Common myeloid progenitor, CD34-positive (primary cell): ENCODE results near the gene SH2D7.
A peak's percentile ranks its signal among the peaks of the same experiment; 100 is the strongest.

Experiments used
- CTCF ChIA-PET: fragments of 350-600 bp; sonication (Branson Sonifier 250); formaldehyde crosslinking; loops from one replicate; lab custom pipeline; 2021; ENCODE audit warnings: antibody characterized with exemption; lab: Charles Lee
- POLR2A ChIA-PET: fragments of 350-600 bp; sonication (Branson Sonifier 250); formaldehyde crosslinking; loops from one replicate; lab custom pipeline; 2021; ENCODE audit warnings: antibody characterized with exemption; lab: Charles Lee
- DNase-seq, 3 donors: peaks; one replicate each; pipeline versions ENCODE4 v3.0.0 to v3.0.0-alpha.2; 2013
- H3K27ac ChIP-seq, 2 experiments: 1 replicate in 1 of 2; 2 replicates in 1 of 2; pipeline ENCODE4 v1.7.0; 2013; ENCODE audit warnings: inconsistent platforms in 2 of 2, low read length in 2 of 2, mild to moderate bottlenecking in 2 of 2, low read depth in 1 of 2, moderate library complexity in 1 of 2; ENCODE audit not compliant: severe bottlenecking in 2 of 2, insufficient read depth in 1 of 2, poor library complexity in 1 of 2
- H3K27me3 ChIP-seq, 5 experiments: replicated peaks in 2 of 5; 1 replicate in 3 of 5; 2 replicates in 2 of 5; pipeline versions ENCODE4 v1.6.1 to v1.7.0; 2013; ENCODE audit warnings: low read length in 4 of 5, mild to moderate bottlenecking in 2 of 5, moderate library complexity in 2 of 5, inconsistent platforms in 1 of 5; ENCODE audit not compliant: insufficient read depth in 5 of 5, control insufficient read depth in 4 of 5
- H3K36me3 ChIP-seq, 4 experiments: 1 replicate in 2 of 4; 2 replicates in 2 of 4; pipeline versions ENCODE4 v1.6.1 to v1.7.0; 2013; ENCODE audit warnings: low read length in 3 of 4, control low read depth in 1 of 4, mild to moderate bottlenecking in 1 of 4; ENCODE audit not compliant: control insufficient read depth in 4 of 4, insufficient read depth in 4 of 4
- H3K4me1 ChIP-seq, 4 experiments: 1 replicate in 3 of 4; 2 replicates in 1 of 4; pipeline versions ENCODE4 v1.6.1 to v1.7.1; 2013; ENCODE audit warnings: low read length in 3 of 4, mild to moderate bottlenecking in 3 of 4, control low read depth in 1 of 4, inconsistent platforms in 1 of 4, moderate library complexity in 1 of 4; ENCODE audit not compliant: control insufficient read depth in 4 of 4, insufficient read depth in 4 of 4; ENCODE audit errors: control extremely low read depth in 1 of 4
- H3K4me3 ChIP-seq, 7 experiments: 1 replicate in 4 of 7; 2 replicates in 3 of 7; pipeline versions ENCODE4 v1.5.1 to v1.7.0; 2013; ENCODE audit warnings: mild to moderate bottlenecking in 7 of 7, low read length in 6 of 7, moderate library complexity in 6 of 7, inconsistent platforms in 2 of 7, low read depth in 2 of 7, control low read depth in 1 of 7; ENCODE audit not compliant: insufficient read depth in 4 of 7, control insufficient read depth in 1 of 7; ENCODE audit errors: extremely low read depth in 1 of 7
- H3K9me3 ChIP-seq, 5 experiments: 1 replicate in 4 of 5; 2 replicates in 1 of 5; pipeline versions ENCODE4 v1.6.1 to v1.7.1; 2013; ENCODE audit warnings: low read length in 4 of 5, mild to moderate bottlenecking in 2 of 5, inconsistent platforms in 1 of 5, low read depth in 1 of 5, moderate library complexity in 1 of 5; ENCODE audit not compliant: control insufficient read depth in 4 of 5, insufficient read depth in 2 of 5; ENCODE audit errors: control extremely low read depth in 1 of 5
- WGBS: methylation state at CpG from one replicate; pipeline ENCODE4 v1.1.5; 2013; ENCODE audit not compliant: insufficient coverage; 5-methylcytosine and 5-hydroxymethylcytosine counted together

SH2D7 gene

DNA sequence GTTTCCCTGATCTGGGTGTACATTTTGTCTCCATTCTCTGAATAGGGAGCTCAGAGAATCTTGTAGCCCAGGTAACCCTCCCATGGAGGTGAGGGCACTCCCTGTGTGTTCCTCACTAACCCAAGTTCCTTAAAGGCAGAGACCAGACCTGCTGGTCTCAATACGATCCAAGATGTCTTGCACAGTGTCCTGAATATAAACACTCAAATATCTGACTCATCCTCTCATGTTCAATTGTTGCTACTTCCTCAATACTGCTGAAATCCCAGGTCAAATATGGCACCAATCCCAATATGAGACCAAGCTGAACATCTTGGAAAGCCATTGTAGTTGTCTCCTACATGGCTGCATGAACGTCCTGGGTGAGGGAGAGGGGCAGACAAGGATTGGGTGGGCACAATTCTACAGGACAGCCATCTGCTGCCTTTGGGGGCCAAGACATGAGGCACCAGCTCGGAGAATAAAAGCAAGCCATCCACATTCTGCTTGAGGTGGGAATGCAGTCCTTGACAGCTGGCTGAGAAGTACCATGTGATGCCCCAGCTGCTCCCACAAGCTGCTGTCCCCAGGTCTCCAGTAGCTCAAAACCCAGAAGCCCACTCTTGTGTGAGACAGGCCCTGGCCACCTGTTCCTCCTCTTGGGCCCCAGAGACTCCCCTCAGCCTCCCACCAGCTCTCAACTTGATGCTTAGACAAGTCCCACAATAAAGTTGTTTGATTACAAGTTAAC is 33.1 kb upstream of the SH2D7 start:
- Histone ChIP-seq H3K4me1 (peaks cover 16 to 89% (median 66%) of the 10 kb centered on the region in 4 experiments), H3K27ac (no peak overlapping the region), H3K4me3 (peak overlapping the region in 1 of 7 experiments; percentile 9), H3K9me3 (no peaks in the 10 kb centered on the region), H3K27me3 (no peaks in the 10 kb centered on the region), H3K36me3 (peaks cover 0 to 8% (median 0%) of the 10 kb centered on the region in 4 experiments)
- 76% methylated on average over 3 of the region's 3 CpGs for WGBS
- CTCF ChIA-PET, result interaction anchor here (1.4 to 5.0 kb wide), 8 partner anchors 8 to 82 kb away, joined by 3 to 39 read pairs (median 6); no protein-coding TSS in a partner anchor
- no peak for DNase-seq
- POLR2A ChIA-PET, result interaction anchor here (0.7 to 1.4 kb wide), 3 partner anchors 9 to 104 kb away, joined by 3 to 4 read pairs (median 3); partner anchors contain the start of gene TBC1D2B

DNA sequence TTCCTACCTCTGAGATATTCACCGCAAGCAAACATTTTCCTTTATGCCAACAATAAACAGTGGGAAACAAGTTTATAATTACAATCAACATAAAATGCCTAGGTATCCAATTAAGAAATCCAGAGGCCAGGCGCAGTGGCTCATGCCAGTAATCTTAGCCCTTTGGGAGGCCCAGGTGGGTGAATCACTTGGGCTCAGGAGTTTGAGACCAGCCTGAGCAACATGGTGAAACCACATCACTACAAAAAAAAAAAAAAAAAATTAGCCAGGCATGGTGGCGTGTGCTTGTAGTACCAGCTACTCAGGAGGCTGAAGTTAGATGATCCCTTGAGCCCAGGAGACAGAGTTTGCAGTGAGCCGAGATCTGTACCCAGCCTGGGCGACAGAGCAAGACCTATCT is 32.1 kb upstream of the SH2D7 start:
- no peak for DNase-seq
- 100% methylated on average over 3 of the region's 5 CpGs for WGBS
- CTCF ChIA-PET, result interaction anchor here (1.1 to 5.0 kb wide), 7 partner anchors 9 to 81 kb away, joined by 3 to 39 read pairs (median 7); no protein-coding TSS in a partner anchor
- Histone ChIP-seq H3K36me3 (peaks cover 0 to 10% (median 0%) of the 10 kb centered on the region in 4 experiments), H3K27ac (no peak overlapping the region), H3K4me1 (peaks cover 18 to 89% (median 65%) of the 10 kb centered on the region in 4 experiments), H3K27me3 (no peaks in the 10 kb centered on the region), H3K9me3 (no peaks in the 10 kb centered on the region), H3K4me3 (no peak overlapping the region)
- POLR2A ChIA-PET, result interaction anchor here (0.6 kb wide), 1 partner anchor 17 kb away, joined by 3 read pairs; the partner anchor contains the start of gene TBC1D2B

DNA sequence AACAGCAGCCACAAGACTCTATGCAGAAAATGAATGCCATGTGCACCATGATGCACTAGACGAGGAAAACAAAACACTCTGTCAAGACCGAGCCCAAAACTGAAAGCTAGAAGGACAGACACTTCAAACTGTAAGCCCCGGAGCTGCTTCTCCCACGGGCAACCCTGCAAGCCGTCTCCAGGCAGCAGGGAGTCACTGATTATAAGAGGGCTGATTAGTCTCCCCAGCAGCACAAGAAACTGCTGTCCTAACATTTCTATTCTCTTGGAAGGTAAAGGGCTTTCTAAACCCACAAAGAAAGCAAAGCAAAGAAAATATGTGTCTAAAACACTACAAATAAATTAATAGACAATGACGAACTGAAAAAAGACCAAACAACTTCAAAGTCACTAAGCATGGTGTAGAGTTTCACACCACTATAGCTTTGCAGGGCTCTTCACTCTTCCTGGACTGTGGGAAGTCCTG is 30.4 kb upstream of the SH2D7 start:
- H3K4me1 ChIP-seq, result peaks cover 7 to 89% (median 59%) of the 10 kb centered on the region in 4 experiments
- peak overlapping the region; percentile 47 to 76 for H3K27ac ChIP-seq
- no peaks in the 10 kb centered on the region for H3K9me3 ChIP-seq
- WGBS, result 2% methylated on average over 5 of the region's 6 CpGs
- H3K27me3 ChIP-seq, result no peaks in the 10 kb centered on the region
- peak; percentile 49 to 83 (median 73) for DNase-seq
- peak overlapping the region in 6 of 7 experiments; percentile 4 to 70 (median 48) for H3K4me3 ChIP-seq
- POLR2A ChIA-PET, result interaction anchor here (1.0 to 1.1 kb wide), 3 partner anchors 10 to 27 kb away, joined by 3 to 5 read pairs (median 4); no protein-coding TSS in a partner anchor
- H3K36me3 ChIP-seq, result peaks cover 0 to 18% (median 0%) of the 10 kb centered on the region in 4 experiments
- CTCF ChIA-PET, result interaction anchor here (0.8 to 1.3 kb wide), 9 partner anchors 8 to 64 kb away, joined by 3 to 6 read pairs (median 4); no protein-coding TSS in a partner anchor

DNA sequence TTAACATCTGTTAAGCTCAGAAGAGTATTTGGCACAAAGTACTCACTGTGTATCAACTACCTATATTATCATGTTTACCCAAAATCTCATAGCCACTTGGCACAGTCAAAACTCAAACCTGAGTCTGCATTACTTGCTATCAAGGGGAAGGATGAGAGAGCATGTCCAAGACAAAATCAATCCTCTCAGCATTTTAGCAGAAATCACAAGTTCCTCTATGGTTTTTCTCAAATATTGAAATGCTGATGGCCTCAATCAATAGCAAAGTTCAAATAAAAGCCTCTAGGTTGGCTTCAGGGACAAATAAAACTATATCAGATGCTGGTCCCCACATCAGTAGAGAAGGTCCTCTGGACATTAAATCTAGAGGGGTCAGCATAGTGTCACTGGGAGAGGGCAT is 29.1 kb upstream of the SH2D7 start:
- no peaks in the 10 kb centered on the region for H3K9me3 ChIP-seq
- CTCF ChIA-PET, result interaction anchor here (0.8 to 1.3 kb wide), 4 partner anchors 15 to 65 kb away, joined by 3 to 5 read pairs (median 3); no protein-coding TSS in a partner anchor
- no peaks in the 10 kb centered on the region for H3K27me3 ChIP-seq
- no peak overlapping the region for H3K4me3 ChIP-seq
- H3K27ac ChIP-seq, result peak overlapping the region in 1 of 2 experiments; percentile 4
- peaks cover 10 to 89% (median 61%) of the 10 kb centered on the region in 4 experiments for H3K4me1 ChIP-seq
- H3K36me3 ChIP-seq, result peaks cover 0 to 18% (median 0%) of the 10 kb centered on the region in 4 experiments
- no peak for DNase-seq
- POLR2A ChIA-PET, result no interaction called here

DNA sequence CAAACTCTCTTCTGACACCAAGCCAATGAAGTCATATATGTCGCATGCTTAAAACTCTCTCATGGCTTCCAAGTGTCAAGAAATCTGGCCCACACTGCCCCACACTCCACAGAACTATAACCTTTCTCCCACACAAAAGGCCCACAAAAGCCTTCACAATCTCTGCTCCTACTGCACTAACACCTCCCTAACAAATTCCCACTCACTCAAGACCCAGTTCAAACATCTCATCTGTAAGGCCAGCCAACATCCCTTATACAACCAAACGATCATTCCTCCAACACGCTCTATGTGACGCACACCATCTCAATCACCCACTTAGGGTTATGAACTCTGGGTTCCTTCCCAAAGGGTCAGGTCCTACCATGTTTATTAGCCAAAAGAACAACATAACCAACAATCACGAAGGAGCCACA is 28.4 kb upstream of the SH2D7 start:
- DNase-seq, result no peak
- no peak overlapping the region for H3K4me3 ChIP-seq
- H3K27ac ChIP-seq, result no peak overlapping the region
- WGBS, result 100% methylated on average over 3 of the region's 5 CpGs
- peaks cover 15 to 89% (median 63%) of the 10 kb centered on the region in 4 experiments for H3K4me1 ChIP-seq
- H3K27me3 ChIP-seq, result no peaks in the 10 kb centered on the region
- POLR2A ChIA-PET, result no interaction called here
- H3K9me3 ChIP-seq, result no peaks in the 10 kb centered on the region
- H3K36me3 ChIP-seq, result peaks cover 0 to 14% (median 0%) of the 10 kb centered on the region in 4 experiments
- CTCF ChIA-PET, result no interaction called here

DNA sequence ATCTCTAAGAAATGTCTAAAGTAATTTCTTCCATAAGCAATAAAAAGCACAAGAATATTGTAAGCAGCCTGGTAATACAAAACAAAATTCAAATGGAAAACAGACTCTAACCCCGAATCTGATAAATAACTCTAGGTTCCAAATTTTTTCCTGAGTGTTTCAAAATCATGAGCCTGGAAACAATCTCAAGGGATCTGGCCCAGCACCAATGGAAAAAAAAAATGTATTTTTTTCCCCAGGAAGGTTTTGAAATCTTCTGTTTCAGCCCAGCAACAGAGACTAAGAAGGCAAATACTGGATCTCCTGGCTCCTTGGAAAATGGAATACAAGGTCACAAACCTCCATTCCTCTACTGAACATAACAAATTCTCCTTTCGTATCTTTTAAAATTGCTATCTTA is 27.8 kb upstream of the SH2D7 start:
- no peak for DNase-seq
- peaks cover 15 to 89% (median 63%) of the 10 kb centered on the region in 4 experiments for H3K4me1 ChIP-seq
- ChIA-PET CTCF (no interaction called here), POLR2A (no interaction called here)
- H3K36me3 ChIP-seq, result peaks cover 0 to 14% (median 0%) of the 10 kb centered on the region in 4 experiments
- no peak overlapping the region for H3K4me3 ChIP-seq
- WGBS, result 100% methylated on average over 1 of the region's 2 CpGs
- no peaks in the 10 kb centered on the region for H3K27me3 ChIP-seq
- no peaks in the 10 kb centered on the region for H3K9me3 ChIP-seq
- no peak overlapping the region for H3K27ac ChIP-seq
